Activated T-helper 9 cell treated with anti-CD3 and anti-CD28 coated beads, Interleukin-2, amount 50 U/mL, for 16 hours (primary cell): ENCODE results near the gene IFIT2.
"Not testable (repeated sequence)": the region's sequence is repeated elsewhere in the genome, so short reads cannot be mapped to it uniquely, and the experiment has no call there.

Source experiments
- DNase-seq: peaks from one replicate; pipeline ENCODE4 v3.0.0-alpha.2; 2020; ENCODE audit warnings: low read depth

IFIT2 gene

GRCh38 chr10:89342206-89342958 lies 40.5 kb downstream of the IFIT2 start:
- DNase-seq: no peak

DNA sequence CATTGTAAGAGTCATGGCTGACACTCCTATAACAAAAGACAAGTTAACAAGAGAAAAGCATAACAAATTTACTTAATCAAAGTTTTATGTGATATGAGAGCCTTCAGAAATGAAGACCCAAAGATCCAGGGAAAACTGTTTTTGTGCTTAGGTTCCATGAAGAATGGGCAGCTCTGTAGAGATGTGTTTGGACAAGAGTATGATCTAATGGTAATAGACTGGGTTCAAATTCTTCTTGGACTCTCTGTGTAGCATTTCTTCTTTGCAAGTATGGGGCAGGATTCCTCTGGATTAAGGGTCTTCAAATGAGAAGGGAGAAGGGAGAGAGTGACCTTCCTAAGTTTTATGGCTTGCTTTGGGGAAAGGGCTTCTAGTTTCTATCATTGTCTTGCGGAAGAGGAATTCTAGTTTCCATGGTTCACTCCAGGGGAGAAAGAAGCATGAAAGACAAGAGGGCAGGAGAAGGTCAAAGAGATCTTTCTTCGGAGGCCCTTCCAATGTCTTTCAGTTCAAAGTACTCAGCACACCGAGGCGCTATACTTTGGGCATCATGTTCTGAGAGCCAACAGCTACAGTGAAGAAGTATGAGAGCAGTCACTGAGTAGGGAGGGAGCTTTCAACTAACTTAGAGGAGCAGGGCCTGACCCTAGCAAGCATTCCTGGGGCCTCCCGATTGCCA lies 41.4 kb downstream of the IFIT2 start:
- DNase-seq: no peak

GRCh38 chr10:89344156-89344555 lies 42.3 kb downstream of the IFIT2 start:
- DNase-seq: no peak

GRCh38 chr10:89345367-89346000 lies 43.6 kb downstream of the IFIT2 start:
- no peak for DNase-seq

GRCh38 chr10:89346405-89347254 lies 44.8 kb downstream of the IFIT2 start:
- DNase-seq: no peak

GRCh38 chr10:89347701-89348457 lies 46.0 kb downstream of the IFIT2 start:
- no peak for DNase-seq

- DNase-seq: no peak
Measured at GRCh38 chr10:89348481-89348880, 46.6 kb downstream of the IFIT2 start.

GRCh38 chr10:89348975-89349374 lies 47.1 kb downstream of the IFIT2 start:
- no peak for DNase-seq

DNA sequence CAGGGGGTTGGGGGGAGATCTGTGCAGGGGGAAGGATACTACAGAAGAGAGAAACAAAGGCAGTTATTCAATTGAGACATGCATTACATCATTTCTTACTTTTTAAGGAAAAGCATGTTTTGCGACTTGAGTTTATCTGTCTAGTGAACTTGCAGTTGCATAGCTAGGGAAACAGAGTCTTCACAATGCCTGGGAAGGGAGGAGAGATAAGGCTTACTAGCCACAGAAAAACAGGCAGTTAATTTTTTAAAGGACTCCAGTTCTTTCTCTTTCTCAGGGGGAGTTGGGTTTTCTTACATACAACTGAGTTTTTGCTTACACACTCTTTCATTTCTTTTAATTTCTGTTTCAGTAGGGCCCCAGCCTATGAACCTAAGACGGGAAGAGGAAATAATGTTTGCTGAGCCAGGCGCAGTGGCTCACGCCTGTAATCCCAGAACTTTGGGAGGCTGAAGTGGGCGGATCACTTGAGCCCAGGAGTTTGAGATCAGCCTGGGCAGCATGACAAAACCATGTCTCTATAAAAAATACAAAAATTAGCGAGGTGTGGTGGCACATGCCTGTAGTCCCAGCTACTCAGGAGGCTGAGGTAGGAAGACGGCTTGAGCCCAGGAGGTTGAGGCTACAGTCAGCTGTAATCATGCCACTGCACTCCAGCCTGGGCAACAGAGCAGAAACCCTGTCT lies 48.9 kb downstream of the IFIT2 start:
- not testable (repeated sequence) for DNase-seq

DNA sequence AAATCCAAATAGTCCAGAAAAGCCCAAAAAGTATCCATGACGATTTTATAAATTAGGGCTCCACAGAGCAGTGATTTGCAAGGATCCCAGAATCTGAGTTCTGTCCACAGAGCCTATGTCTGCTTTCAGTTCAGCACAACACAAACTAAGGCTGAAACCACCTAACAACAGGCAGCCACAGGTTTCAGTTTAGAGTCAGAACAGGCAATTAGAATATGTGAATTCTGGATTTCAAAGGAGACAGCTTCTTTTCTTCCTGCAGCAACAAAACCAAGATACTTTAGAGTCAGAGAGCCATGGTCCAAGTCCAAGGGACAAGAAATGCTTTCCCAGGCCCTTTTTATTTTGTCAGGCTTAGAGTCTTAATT lies 49.5 kb downstream of the IFIT2 start:
- no peak for DNase-seq

GRCh38 chr10:89351780-89352597 lies 50.1 kb downstream of the IFIT2 start:
- DNase-seq: no peak

- DNase-seq: no peak
Measured at GRCh38 chr10:89352802-89353201, 51.0 kb downstream of the IFIT2 start.

- DNase-seq: no peak
Measured at GRCh38 chr10:89355394-89355931, 53.6 kb downstream of the IFIT2 start.

GRCh38 chr10:89357096-89357495 lies 55.2 kb downstream of the IFIT2 start:
- DNase-seq: no peak

DNA sequence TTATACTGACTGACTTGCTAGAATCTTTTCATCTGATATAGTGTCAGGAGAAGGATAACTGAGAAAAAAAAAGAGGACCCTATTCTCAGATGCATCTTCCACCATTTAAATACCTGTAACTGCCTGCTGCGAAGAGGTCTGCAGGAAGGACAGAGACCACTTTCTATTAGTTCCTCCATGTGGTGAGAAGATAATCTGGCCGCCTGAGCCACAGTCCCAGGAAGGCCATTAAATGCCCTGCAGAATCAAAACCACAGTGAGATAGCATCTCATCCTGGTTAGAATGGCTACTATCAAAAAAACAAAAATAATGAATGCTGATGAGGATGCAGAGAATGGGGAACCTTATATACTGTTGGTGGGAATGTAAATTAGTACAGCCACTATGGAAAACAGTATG lies 56.1 kb downstream of the IFIT2 start:
- DNase-seq: no peak
